Raji (cell line): Measurements from ENCODE around the gene ABCB8.

Experiments
- POLR2A ChIP-seq: IDR thresholded peaks from 2 replicates; pipeline ENCODE4 v1.6.1; 2011; ENCODE audit warnings: low read depth, low read length, control low read depth; ENCODE audit not compliant: insufficient read depth

The ABCB8 gene

GRCh38 chr7:151028131-151028947 is at the start of gene ABCB8:
TSS of gene ABCB8 (plus strand) at chr7:151028450. CDS start at chr7:151028516, 66 bp downstream.
- peak; percentile 82 for TF ChIP-seq POLR2A

GRCh38 chr7:150979713-150980390 is 48.4 kb upstream of the ABCB8 start:
- TF ChIP-seq POLR2A, result no peak

GRCh38 chr7:150980663-150981062 is 47.6 kb upstream of the ABCB8 start:
- no peak for TF ChIP-seq POLR2A

GRCh38 chr7:150981644-150982043 is 46.6 kb upstream of the ABCB8 start:
- TF ChIP-seq POLR2A, result no peak

- no peak for TF ChIP-seq POLR2A
Measured at GRCh38 chr7:150982351-150982750, 45.9 kb upstream of the ABCB8 start.

GRCh38 chr7:150983893-150984368 is 44.3 kb upstream of the ABCB8 start:
- no peak for TF ChIP-seq POLR2A

- TF ChIP-seq POLR2A, result no peak
Measured at GRCh38 chr7:150986099-150986512, 42.1 kb upstream of the ABCB8 start.

GRCh38 chr7:150986556-150986955 is 41.7 kb upstream of the ABCB8 start:
- TF ChIP-seq POLR2A, result no peak

- TF ChIP-seq POLR2A, result no peak
Measured at GRCh38 chr7:150988230-150989226, 39.7 kb upstream of the ABCB8 start.

- no peak for TF ChIP-seq POLR2A
Measured at GRCh38 chr7:150989456-150989855, 38.8 kb upstream of the ABCB8 start.

GRCh38 chr7:150990416-150991186 is 37.6 kb upstream of the ABCB8 start, which contains the start of gene NOS3:
TSS of gene NOS3 (plus strand) at chr7:150991017. CDS start at chr7:150993804, 2,787 bp downstream.
- TF ChIP-seq POLR2A, result no peak

- no peak for TF ChIP-seq POLR2A
Measured at GRCh38 chr7:150992051-150992640, 36.1 kb upstream of the ABCB8 start.

- TF ChIP-seq POLR2A, result no peak
Measured at GRCh38 chr7:150992833-150993302, 35.4 kb upstream of the ABCB8 start.

GRCh38 chr7:150993511-150993910 is 34.7 kb upstream of the ABCB8 start:
- TF ChIP-seq POLR2A, result no peak
